DMS153 treated with DMSO at 0.1 percent for 48 hours (cell line): ENCODE results near the gene KCNJ16.
A peak's percentile ranks its signal among the peaks of the same experiment; 100 is the strongest.

ENCODE experiments used
- DNase-seq: peaks from one replicate; lab custom pipeline; 2025; ENCODE audit not compliant: unreplicated experiment; lab: John Stamatoyannopoulos, UW

The KCNJ16 gene

DNA sequence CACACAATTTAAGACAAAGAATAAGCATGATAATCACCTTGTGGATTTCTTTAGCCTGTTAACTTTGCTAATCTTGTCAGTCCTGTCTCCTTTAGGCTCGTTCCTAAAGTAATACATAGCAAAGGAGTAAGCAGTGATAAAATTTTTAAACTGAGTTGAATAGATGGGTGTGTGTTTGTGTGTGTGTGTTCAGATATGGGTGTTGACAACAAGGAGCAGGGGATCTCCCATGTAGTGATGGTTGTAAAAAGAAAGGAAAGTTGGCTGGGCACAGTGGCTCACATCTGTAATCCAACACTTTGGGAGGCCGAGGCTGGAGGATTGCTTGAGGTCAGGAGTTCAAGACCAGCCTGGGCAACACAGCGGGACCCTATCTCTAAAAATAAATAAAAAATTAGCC, 49.7 kb downstream of the KCNJ16 start:
- DNase-seq = no peak

DNA sequence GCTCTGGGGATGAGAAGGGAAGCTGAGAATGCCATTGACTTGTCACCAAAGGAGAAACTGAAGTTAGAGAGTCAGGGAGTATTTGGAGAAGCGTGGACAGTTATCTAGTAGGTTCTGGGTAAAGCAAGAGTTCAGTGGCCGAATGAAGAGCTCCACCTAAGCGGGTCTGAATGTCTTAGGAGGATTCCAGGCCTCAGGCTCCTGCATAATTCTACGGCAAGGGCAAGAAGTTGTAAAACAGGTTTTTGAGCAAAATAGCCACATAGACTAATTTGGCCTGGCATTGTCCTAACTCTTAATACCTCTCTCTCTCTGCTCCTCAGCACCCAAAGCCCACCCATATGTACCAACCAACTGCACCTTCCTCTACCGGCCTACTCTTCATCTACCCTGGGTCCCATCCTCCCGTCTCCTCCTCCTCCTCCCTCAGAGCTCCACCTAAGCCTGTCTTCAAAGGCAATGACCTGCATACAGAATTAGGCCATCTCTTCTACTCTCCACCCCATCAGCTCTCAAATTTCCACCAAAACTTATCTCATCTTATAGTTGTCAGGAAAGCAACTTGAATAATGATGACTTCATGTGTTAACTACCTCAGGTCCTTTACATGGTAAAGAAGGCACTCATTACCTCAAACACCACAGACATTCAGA, 52.3 kb downstream of the KCNJ16 start:
- DNase-seq = no peak

GRCh38 chr17:70128727-70129238, 53.8 kb downstream of the KCNJ16 start:
- no peak for DNase-seq

- no peak for DNase-seq
These were observed 55.3 kb downstream of the KCNJ16 start for GRCh38 chr17:70130289-70130688.

DNA sequence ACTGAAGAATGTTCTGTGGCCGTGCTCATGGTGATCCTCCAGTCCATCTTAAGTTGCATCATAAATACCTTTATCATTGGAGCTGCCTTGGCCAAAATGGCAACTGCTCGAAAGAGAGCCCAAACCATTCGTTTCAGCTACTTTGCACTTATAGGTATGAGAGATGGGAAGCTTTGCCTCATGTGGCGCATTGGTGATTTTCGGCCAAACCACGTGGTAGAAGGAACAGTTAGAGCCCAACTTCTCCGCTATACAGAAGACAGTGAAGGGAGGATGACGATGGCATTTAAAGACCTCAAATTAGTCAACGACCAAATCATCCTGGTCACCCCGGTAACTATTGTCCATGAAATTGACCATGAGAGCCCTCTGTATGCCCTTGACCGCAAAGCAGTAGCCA, 57.5 kb downstream of the KCNJ16 start:
- no peak for DNase-seq

DNA sequence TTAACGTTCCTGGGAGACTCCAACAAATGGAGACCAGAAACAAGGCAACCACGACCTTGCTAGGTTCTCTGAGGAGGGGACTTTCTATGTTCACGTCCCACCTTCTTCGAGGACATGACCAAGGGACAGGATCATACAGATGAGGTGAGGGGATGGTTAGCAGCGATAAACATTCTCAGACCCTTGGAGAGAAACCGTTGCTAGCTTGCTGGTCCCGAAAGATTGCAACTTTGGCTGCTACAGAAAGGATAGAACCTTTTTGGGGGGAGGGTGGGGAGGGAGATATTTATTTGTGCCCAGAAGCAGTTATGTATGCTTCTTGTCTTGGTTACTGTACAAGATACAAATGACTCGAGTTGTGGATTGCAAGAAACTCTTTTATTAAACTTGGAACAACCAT, 59.0 kb downstream of the KCNJ16 start:
- no peak for DNase-seq

- no peak for DNase-seq
These were observed 59.8 kb downstream of the KCNJ16 start for GRCh38 chr17:70134777-70135176.

DNA sequence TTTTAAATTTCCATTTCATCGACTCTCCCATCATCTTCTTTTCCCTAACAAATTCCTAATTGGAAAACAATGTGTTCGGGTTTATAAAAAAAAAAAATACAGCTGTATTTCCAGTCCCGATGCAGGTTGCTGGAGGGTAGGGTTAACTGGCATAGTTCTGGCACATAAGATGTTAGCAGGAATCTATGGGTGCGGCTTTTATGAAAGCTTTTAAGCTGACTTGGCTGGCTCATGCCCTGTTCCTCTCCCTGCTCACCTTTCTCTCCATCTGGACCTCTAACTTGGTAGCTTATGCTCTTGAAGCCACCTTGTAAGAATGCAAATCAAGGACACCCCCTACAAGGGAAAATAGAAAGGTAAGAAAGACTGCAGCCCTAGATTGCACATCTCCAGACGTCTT, 61.1 kb downstream of the KCNJ16 start:
- no peak for DNase-seq

DNA sequence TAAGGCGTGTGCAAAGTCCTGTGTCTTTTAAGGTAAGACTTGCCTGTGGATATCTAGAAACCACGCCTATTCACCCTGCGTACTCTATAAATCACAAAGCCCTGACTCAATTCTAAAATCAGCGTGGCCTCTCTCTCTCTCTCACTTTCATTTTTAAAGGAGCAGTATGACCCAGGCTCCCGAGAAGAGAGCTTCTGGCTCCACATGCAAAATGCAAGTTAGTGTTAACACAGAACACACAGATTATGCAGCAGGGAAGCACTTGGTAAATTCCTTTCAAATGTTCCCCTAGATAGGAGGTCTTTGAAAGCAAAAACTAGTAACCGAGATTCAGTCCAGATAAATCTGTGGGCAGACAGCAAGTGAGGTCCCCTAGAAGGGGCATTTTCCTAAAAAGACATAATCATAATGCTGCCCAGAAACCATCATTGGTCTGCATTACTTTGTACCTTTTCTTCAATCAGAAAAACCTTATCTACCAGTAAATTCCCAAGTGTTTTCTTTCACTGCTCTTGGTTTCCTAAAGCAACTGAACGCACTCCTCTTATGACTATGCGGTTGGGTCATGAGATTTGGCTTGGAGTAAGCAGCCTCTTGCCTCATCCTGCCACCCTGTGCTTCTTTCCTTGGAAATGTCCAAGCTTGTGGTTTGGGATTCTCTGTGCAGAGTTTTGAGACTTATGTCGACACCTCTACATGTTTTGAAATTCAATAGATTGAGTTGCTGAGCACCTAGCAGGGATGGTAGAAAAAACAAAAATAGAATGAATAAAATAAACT, 62.6 kb downstream of the KCNJ16 start:
- DNase-seq = peak; percentile 26

- DNase-seq = no peak
These were observed 63.4 kb downstream of the KCNJ16 start for GRCh38 chr17:70138291-70138865.

GRCh38 chr17:70139449-70139993, 64.5 kb downstream of the KCNJ16 start:
- DNase-seq = no peak

GRCh38 chr17:70144260-70144846, 69.3 kb downstream of the KCNJ16 start:
- DNase-seq = peak; percentile 49

DNA sequence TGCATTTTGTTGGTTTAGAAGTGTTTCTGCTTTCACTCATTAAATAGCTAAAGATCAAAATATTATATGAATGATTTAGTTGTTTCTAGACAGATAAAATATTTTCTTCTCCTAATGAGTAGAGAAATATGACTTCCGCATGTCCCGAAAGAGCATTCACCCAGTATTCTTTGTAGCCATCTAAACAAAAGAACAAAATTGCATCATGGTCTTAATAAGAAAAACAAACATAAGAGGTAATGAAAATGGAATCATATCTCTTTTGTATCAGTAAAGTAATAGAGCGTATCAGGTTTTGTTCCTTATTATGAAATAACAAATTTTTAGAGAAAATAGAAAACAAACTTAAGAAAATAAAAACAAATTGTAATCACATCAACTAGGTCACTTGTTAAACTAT, 78.2 kb downstream of the KCNJ16 start:
- DNase-seq = no peak

DNA sequence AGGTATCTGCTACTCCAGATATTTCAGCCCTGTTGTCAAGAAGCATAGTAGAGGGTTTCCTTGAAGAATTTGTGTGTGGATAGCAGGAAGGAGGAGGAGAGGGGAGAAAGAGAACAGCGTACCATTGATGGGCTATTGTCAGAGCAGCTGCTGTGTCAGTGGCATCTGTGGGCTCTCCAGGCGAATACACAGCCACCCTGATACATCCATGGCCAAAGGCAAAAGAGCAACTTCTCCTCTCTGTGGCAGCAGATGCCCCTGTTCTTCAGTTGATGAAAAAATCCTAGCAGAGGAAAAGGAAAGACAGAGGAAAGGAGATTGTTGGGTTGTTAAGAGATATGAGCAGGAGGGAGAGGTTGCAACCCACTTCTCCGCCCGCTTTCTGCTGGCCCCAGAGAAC, 82.1 kb downstream of the KCNJ16 start:
- no peak for DNase-seq

DNA sequence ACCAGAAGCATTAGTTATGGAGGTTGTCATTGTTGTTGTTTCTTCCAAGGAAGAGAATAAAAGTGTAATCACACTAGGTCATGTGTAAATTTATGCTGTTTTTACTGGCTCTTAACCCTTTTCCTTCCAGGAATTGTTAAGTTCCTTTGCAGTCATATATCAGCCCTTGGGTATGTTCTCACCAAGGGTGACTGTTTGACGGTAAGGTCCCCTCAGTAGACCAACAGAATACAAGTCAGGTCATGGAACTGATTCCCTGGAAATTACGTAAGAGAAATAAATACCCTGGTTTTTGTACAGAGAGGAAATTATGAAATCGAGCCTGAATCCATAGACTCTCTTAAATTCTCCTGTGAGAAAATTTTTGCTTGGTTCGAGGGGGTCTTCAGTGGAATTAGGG, 83.2 kb downstream of the KCNJ16 start:
- no peak for DNase-seq

DNA sequence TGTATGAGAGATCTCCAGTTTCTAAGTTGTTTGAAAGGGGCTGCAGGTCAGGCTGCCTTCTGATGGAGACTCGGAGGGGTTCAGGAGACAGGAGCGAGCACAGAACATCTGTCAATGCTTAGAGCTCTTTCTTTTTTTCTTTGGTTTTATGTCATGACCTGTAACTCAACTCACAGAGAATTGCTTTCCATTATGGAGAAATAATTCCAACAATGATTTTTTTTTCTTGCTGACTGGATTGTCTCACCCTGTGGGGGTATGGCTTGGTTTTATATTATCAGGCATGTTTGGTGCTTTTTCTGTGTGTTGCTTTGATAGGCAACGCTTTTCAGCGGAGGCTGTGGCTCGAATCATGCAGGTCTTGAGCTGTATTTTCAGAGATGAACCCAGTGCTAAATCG, 83.6 kb downstream of the KCNJ16 start:
- DNase-seq = no peak

DNA sequence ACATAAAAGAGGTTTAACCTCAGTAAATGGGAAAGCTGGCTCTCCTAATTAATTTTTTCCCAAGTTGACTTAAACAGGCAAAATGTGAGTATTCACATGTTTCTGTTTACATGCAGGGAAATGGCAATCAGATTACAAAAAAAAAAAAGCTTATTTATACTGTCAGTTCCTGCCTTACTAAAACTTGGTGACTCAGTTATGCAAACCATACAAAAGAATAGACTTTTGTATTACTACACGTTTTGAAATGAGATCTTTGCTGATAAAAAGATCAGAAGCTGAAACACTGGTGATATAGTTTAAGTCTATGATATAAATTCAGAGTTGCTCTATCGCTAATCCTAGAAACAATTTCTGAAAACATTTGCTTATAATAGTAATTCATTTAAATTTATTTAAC, 85.0 kb downstream of the KCNJ16 start:
- DNase-seq = no peak

DNA sequence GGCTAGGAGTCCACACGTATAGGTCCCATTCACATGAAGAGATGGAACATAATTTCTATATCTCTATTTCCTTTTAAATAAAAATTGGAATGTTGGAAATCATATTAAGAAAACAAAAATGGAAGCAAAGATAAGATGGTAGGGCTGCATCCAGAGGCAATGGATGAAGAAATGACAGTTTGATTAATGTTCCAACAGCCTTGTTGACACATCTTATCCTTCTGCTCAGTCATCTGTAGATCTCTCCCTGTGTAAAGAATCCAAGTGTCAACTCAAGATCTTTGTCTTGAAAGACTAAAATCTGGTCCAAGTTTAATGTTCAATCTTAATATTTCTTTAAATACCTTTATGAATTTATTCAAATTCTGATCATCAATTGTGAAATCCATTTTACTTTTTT, 86.5 kb downstream of the KCNJ16 start:
- no peak for DNase-seq

DNA sequence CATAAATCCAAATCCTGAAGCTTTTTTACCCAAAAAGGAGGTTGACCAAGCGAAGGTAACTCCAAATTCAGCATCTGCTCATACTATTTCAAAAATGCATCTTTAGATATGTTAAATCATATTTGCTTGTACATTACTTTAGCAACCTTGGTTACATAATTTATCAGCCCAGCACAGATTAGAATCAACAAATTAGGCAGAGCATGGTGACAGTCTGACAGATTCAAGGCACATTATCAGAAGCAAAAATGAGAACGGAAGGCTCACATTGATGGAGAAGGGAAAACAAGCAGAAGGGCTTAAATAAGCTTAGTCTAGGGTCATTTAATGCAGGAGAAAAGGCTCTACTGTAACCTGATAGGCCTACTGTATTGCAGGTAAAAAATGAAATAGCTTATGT, 90.4 kb downstream of the KCNJ16 start:
- DNase-seq = no peak

DNA sequence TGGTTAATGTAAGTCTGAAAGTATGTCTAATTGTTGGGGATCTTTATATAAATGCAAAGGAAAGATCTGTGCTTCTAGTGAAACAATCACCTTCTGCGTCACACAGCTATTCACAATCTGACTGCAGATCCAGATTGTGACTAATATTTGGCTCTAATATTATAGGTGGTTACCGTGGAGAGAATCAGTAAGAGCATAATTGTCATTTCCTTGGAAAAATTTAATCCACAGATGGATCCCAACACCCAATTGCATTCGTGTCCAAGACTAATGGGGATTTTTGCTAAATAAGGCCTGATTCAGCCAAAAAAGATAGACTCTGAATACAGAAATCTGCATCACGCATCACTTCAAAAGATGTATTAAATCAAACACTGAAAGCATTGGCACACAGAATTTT, 91.6 kb downstream of the KCNJ16 start:
- no peak for DNase-seq
